CD1c-positive myeloid dendritic cell (primary cell): ENCODE measurements around the gene PFKFB3.
"Not testable (repeated sequence)": the region's sequence is repeated elsewhere in the genome, so short reads cannot be mapped to it uniquely, and the experiment has no call there.

Experiments used
- DNase-seq: peaks from one replicate; pipeline ENCODE4 v3.0.0-alpha.2; 2016; ENCODE audit errors: extremely low spot score

Gene PFKFB3

DNA sequence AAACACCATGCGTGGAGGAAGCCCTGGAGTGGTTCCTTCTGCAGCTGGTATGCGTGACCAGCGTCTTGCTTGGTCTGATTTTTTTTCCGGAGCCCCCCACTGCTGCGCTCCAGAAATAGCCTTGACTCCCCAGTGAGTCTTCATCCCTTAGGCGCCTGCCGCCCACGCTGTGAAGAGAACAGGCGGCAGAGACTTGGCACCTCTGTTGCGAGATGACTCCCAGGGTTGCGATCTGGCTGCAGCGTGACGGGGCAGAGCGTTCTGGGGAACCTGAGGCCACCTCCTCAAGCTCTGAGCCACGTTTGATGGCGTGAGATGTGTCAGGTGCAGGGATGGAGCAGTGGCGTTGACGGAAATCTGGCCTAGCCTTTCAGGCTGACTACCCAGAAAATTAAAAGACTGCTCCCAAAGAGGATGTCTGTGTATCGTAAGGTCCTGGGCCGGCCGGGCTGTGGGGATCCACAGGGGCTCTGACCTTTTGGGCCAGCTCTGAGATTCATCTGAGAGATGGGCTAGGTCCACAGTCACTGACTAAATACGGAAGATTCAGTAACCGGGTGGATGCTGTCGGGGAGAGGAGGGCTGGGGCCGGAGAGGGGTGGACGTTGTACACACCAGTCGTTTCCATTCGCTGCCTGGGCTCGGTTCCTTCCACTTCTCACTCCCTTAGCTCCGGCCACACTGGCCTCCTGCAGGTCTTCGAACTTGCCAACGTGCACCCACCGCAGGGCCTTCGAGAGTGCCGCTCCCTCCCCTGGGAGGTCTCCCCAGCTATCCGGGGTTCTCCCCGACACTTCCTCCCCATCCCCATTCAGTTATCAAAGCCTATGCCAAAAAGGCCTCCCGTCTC lies 33.8 kb downstream of the PFKFB3 start:
- no peak for DNase-seq

DNA sequence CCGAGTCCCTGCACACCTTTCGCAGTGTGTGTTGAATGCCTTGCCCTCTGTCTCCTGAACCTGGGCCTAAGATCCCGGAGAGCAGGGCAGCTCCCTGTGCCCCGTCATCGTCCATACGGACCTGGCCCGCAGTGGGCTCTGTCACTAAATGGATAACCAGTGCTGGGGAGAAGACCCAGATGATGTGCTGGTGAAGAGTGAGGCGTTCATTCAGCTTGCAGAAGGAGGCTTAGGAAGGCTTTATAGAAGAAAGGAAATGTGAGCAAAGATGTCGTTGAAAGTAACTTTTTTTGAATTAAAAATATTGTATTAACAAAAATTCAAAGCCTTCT lies 34.4 kb downstream of the PFKFB3 start:
- no peak for DNase-seq

DNA sequence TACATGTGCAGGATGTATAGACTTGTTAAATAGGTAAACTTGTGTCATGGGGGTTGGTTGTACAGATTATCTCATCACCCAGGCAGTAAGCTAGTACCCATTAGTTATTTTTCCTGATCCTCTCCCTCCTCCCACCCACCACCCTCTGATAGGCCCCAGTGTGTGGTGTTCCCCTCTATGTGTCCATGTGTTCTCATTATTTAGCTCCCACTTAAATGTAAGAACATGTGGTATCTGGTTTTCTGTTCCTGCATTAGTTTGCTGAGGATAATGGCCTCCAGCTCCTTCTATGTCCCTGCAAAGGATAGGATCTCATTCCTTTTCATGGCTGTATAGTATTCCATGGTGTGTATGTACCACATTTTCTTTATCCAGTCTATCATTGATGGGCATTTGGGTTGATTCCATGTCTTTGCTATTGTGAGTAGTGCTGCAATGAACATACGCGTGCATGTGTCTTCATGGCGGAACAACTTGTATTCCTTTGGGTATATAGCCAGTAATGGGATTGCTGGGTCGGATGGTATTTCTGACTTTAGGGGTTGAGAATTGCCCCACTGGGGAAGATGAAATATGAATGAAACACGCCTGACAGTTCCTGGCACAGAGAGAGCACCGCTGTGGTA lies 36.0 kb downstream of the PFKFB3 start:
- DNase-seq, result not testable (repeated sequence)

DNA sequence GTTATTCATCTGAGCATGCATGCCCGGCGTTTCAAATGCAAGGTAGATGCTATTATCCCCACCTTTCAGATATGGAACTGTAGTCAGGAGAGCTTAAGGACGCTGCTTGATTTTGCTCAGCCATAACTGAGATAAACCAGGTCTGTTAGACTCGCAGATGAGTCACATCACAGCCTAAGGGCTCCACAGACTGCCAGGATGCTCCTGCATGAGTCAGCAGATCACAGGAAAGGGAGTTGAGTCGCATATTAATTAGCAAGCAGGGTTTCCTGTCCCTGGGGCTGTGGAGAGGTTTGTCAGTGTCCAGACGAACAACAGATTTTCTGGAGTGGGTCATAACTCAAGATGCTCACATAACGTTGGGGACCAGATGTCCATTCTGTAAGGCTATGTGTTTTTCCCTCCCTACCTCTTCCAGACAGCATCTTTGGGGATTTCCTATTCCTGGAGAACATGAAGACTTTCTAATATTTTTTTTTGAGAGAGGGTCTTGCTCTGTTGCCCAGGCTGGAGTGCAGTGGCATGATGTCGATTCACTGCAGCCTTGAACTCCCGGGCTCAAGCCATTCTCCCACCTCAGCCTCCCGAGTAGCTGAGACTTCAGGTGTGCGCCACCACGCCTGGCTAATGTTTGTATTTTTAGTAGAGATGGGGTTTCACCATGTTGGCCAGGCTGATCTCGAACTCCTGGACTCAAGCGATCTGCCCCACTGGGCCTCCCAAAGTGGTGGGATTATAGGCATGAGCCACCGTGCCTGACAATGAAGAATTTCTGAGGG lies 36.7 kb downstream of the PFKFB3 start:
- peak; percentile 8 for DNase-seq

DNA sequence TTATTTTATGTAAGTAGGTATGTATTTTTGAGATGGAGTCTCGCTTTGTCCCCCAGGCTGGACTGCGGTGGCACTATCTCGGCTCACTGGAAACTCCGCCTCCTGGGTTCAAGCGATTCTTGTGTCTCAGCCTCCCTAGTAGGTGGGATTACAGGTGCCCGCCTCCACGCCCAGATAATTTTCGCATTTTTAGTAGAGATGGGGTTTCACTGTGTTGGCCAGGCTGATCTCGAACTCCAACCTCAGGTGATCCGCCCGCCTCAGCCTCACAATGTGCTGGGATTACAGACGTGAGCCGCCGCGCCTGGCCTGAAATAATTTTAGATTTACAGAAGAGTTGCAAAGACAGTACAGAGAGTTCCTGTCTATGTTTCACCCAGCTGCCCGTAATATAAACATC lies 37.5 kb downstream of the PFKFB3 start:
- DNase-seq, result no peak

DNA sequence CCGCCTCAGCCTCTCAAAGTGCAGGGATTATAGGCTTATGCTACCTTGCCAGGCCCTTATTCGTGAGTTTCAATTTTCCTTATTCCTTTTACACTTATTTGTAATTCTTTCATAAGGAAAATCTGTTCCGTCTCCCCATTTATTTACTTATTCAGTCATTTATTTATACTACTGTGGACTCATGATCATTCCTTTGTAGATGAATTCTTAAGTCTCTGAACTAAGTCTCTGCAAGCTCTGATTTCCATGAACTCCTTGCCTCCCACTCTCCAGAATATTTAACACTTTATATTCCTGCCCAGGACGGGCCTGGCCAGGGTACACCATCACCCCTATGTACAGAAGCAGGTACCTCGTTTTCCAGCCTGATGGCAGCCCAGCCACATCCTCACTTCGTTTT lies 39.4 kb downstream of the PFKFB3 start:
- DNase-seq, result no peak

DNA sequence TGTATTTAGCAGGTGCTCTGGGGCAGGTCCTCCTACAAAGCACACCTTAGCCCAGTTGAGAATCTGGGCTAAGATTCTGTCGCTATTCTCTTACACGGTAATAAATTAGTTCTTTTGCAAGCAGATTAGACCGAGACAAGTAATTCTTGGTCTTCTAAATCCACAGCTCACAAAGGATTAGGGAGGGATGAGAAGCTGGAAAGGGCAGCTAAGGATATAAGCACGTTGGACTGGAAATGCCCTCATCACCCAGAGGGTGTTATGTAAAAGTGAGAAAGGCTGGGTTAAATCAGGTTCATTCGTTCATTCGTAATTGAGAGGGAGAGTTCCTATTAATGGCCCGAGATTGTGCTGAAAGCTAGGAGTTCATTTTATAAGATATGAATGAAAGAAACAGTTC lies 41.8 kb downstream of the PFKFB3 start:
- no peak for DNase-seq

DNA sequence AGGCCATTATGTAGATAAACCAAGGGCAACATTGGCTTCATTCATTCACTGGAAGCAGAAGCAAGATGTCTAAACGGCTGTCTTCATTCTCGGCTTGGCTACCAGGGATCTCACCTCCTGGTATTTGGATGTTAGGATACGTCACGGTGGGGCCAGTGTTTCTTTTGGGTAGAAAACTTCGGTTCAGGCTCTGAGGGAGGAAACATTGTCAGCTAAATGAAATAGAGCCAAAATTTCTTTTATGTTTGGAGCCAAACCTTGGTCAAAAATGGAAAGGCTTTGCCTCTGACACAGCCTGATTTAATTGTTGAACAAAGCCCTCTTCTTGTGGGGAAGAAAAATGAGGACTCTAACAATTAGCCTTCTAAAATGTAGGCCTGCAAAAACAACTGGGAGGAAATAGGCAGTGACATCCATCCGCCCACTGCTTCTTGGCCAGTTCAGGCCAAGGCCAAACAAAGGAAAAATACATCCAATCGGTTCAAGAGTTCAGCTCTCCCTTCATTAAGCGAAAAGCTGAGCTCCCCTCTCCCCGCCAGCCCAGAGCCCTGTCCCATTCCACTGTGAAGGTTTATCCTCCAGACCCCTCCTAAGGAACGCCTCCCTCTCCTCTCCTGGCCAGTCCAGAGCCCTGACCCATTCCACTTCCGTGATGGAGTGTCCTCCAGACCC lies 44.4 kb downstream of the PFKFB3 start:
- DNase-seq, result no peak

DNA sequence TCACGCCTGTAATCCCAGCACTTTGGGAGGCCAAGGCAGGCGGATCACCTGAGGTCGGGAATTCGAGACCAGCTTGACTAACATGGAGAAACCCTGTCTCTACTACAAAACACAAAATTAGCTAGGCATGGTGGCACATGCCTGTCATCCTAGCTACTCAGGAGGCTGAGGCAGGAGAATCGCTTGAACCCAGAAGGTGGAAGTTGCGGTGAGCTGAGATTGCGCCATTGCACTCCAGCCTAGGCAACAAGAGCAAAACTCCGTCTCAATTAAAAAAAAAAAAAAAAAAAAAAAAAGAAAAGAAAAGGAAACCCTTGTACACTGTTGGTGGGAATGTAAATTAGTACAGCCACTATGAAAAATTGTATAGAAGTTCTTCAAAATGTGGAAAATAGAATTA lies 46.2 kb downstream of the PFKFB3 start:
- DNase-seq, result not testable (repeated sequence)

DNA sequence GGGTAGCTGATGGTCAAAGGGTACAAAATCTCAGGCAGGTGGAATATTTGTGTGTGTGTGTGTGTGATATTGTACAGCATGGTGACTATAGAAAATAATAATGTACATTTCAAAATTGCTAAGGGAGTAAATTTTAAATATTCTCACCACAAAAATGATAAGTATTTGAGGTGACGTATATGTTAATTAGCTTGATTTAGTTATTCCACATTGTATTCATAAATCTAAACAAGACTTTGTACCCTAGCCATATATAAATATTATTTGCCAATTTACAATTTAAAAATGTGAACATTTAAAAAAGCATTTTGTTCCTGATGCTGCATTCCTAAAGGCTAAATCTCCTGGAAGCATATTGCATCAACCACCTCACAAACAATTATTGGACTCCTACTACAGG lies 47.0 kb downstream of the PFKFB3 start:
- DNase-seq, result no peak

DNA sequence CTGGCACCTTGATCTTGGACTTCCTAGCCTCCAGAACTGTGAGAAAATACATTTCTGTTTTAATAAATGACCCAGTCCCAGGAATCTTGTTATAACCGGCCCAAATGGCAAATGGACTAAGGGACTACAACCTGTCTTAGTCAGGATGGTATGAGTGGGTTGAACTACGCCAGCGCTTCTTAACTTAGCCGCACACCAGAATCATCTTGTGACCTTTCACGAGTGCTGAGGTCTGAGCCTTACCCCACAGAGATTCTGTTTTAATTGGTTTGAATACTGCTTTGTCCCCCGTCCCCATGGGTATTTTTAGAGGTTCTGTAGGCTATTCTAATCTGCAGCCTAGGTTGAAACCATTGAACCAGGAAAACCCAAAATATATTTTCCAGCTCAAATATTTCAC lies 48.0 kb downstream of the PFKFB3 start:
- DNase-seq, result no peak

DNA sequence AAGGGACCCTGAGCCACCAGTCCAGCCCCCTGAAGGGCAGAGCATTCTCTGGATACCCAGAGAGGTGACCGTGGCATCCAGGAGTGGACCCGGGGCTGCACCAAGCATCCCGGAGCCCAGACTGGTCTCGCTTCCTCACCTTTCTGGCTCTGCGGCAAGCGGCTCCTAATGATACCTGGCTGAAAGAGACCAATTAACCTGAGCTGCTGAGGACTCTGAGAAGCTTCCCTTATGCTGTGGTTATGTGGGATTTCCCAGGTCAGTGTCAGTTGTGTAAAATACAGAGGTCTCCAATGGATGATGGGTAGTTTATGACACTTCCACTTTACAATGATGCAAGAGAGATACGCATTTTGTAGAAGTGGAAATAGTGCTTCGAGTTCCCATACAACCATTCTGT lies 51.5 kb downstream of the PFKFB3 start:
- peak; percentile 38 for DNase-seq

DNA sequence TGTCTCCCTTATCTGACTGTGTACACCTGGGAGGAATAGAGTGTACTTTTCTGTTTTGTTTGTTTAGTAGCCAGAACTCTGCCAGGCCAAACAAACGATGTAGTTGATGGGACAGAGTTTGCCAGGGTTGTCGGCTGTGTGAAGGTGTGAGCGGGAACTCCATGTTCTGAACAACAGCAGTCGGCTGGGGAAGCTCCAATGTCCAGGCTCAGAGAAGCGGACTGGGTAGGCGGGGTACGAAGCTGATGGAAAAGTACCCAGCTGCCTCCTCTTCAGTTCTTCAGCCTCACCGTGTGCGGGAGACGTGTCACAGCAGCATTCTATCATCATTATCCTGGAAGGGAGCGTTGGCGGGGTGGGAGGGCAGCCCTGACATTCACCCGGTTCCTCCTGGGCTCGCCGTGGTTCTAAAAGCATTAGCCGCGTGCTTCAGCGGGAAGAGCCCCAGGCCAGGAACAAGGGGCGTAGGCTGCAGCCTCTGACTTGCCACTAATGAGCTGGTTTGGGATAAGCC lies 52.9 kb downstream of the PFKFB3 start:
- DNase-seq, result no peak

DNA sequence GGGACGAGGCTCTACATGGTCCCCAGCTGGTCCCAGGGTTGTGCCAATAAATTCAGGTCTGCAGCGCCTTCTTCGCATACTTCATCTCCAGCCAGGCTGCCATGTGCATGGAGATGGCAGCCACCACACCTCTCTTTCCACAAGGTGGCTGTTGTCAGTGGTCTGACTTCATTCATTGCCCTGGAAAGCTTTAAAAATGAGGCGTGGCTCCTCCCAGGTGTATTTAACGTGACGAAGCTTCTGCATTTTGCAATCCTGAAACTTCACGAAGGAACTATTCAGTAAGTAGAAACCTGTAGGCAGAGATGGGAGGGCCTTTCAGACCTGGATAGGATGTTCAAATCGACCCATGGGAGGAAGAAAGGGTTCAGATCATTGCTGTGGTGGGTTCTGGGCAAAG lies 53.7 kb downstream of the PFKFB3 start:
- no peak for DNase-seq

DNA sequence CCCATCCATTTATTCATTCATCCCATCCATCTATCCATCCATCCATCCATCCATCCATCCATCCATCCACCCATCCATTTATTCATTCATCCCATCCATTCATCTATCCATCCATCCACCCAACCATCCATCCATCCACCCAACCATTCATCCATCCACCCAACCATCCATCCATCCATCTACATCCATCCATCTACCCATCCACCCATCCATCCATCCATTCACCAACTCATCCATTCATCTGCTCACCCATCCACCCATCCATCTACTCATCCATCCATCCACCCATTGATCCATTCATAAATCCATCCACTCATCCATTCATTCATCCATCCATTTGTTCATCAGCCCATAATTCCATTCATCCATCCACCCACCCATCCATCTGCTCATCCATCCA lies 56.4 kb downstream of the PFKFB3 start:
- no peak for DNase-seq

DNA sequence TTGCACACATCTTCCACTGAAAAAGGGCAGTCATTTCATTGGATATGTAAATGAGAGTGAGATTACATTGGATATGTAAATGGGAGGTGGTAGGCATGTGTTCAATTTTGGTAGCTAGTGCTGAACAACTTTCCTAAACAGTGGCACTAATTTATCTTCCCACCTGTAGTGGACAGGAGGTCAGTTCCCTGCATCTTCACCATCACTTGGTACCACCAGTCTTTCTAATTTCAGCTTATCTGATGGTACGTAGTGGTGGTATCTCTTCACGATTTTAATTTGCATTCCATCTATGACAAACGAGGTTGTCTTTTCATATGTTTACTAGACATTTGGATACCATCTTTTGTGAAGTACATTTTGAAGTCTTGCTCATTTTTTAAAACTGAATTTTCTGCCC lies 58.1 kb downstream of the PFKFB3 start:
- no peak for DNase-seq

DNA sequence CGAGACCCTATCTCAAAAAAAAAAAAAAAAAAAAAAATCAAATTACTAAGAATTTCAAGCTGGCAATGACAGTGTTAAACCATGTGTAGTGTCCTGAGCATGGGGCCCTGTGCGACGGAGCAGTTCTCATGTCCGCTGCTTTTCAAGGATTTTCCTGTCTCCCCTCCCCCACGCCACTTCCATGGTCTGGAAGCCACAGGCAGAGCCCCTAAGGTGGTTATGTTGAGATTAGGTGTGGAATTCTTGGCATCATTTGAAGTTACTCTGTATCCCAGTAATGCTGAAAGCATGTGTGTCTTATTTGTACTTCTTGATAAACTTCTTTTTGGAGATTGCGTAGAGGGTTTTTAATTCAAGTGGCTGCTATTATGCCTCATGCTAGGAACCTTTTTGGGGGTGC lies 65.2 kb downstream of the PFKFB3 start:
- DNase-seq, result no peak

DNA sequence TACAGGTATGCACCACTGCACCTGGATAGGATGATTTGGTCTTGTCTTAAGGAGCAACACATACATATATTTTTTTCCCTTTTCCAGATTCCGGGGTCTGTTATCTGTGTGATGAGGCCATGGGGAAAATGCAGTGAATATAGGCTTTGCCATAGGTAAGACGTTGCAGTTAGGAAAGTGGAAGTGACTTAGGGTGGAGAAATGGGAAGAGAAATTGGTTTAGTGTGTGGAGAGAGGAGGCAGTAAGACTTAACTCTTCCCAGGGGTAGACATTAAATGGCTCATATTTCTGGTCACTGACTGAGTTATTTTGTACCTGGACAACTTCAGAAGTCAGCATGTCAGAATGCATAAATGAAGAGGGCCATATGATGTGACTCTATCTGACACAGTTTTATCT lies 66.7 kb downstream of the PFKFB3 start:
- DNase-seq, result no peak

DNA sequence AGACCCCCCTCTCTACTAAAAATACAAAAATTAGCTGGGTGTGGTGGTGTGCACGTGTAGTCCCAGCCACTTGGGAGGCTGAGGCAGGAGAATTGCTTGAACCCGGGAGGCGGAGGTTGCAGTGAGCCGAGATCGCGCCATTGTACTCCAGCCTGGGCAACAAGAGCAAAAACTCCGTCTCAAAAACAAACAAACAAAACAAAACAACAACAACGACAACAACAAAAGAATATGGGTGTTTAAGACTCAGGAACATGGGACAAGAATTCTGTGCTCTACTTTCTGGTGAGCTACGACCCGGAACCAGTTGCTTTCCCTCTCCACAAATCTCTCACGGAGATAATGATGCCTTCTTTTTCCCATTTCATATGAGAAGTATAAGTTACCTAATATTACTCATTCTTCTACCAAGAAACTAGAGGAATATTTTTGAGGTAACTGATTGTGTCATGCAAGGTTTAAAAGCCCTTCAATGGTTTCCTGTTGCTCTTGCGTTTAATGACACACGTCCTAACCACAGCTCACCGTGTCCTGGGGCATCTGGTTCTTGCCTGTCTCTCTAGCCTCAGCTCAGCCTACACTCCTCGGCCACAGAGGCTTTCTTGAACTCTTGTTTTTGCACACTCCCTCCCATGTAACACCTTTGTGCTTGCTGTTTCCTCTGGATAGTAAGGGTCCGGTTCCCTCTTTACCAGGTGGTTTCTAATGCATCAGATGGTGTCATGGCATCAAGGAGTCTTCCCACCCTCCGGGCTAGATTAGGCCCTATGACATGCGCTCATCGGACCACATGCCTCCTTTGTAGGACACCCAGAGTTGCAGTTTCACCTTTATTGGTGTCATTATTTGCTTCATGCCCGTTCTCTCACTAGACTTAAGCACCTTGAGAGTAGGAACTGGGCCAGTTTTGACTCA lies 67.5 kb downstream of the PFKFB3 start:
- DNase-seq, result peak; percentile 23

DNA sequence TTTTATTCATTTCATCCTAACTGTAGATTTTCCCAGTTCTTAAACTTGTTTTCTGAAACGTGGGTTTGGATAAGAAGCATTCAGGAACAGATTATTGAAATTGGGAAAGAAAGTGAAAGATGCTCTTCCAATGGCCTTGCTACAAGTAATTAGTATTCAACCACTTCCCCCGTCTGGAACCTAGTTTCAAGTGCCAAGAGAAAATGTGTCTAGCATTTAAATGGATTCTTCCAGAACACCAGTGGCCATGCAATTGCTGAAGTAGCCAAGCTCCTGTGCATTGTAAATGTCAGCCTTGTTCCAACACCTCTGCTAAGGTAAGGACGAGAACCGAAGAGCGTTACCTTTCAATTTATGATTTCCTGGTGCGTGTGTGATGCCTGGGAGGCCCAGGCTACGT lies 68.2 kb downstream of the PFKFB3 start:
- DNase-seq, result no peak

DNA sequence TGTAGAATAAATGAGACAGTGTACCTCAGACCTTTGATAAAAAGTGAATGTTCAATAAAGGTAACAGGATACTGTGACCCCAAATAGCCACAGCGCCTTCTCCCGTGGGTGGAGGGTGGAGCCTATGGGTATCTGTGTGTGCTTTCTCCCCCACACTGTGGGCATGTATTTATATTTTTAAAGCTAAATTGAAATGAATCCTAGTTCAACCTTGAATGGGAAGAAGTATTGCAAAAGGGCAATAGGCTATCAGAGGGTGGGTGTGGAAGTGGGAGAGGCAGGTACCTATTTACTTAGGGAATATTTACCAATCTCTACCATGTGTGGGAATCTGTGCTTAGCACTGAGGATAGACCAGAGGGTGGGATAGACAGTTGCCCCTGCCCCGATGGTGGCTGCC lies 68.9 kb downstream of the PFKFB3 start:
- DNase-seq, result no peak
